ENCODE results near the gene NDUFA13.
A peak's percentile ranks its signal among the peaks of the same experiment; 100 is the strongest.

Gene NDUFA13

GRCh38 chr19:19485998-19486290 is 30.1 kb upstream of the NDUFA13 start:
- POLR2A ChIA-PET: no interaction called here
- CTCF ChIA-PET: interaction anchor here (1.0 to 8.5 kb wide), 2 partner anchors 19 to 120 kb away, joined by 3 to 220 read pairs; no protein-coding TSS in a partner anchor
- DNase-seq (ENCODE audit: extremely low spot score): no peak

GRCh38 chr19:19486343-19487076 is 29.5 kb upstream of the NDUFA13 start:
- TF ChIP-seq CTCF (IDR thresholded peaks at IDR 0.05; ENCODE audit: control extremely low read depth, extremely low read depth, low read depth, missing control alignments): no peak
- CTCF ChIA-PET: interaction anchor here (0.9 to 8.5 kb wide), 4 partner anchors 8 to 121 kb away, joined by 3 to 220 read pairs (median 4); partner anchors contain the start of gene GATAD2A
- POLR2A ChIA-PET: no interaction called here
- no peak for DNase-seq (ENCODE audit: extremely low spot score)

More at GRCh38 chr19:19485998-19486290, 30.1 kb upstream of the NDUFA13 start:
- TF ChIP-seq CTCF (IDR thresholded peaks at IDR 0.05; ENCODE audit: control extremely low read depth, extremely low read depth, low read depth, missing control alignments): no peak

GRCh38 chr19:19487077-19487949 is 28.7 kb upstream of the NDUFA13 start:
- TF ChIP-seq CTCF (IDR thresholded peaks at IDR 0.05; ENCODE audit: control extremely low read depth, extremely low read depth, low read depth, missing control alignments): no peak
- POLR2A ChIA-PET: interaction anchor here (1.2 kb wide), 1 partner anchor 82 kb away, joined by 3 read pairs; the partner anchor contains the start of gene GATAD2A
- CTCF ChIA-PET: interaction anchor here (0.9 to 8.5 kb wide), 6 partner anchors 9 to 121 kb away, joined by 3 to 220 read pairs (median 4); partner anchors contain the start of gene GATAD2A
- DNase-seq (ENCODE audit: extremely low spot score): no peak

GRCh38 chr19:19487950-19488874 is 27.8 kb upstream of the NDUFA13 start:
- ChIA-PET POLR2A (interaction anchor here (1.2 kb wide), 1 partner anchor 83 kb away, joined by 3 read pairs; the partner anchor contains the start of gene GATAD2A), CTCF (interaction anchor here (0.9 to 8.5 kb wide), 11 partner anchors 8 to 133 kb away, joined by 3 to 220 read pairs (median 4); partner anchors contain the start of gene GATAD2A)
- DNase-seq (ENCODE audit: extremely low spot score): no peak
- TF ChIP-seq CTCF (IDR thresholded peaks at IDR 0.05; ENCODE audit: control extremely low read depth, extremely low read depth, low read depth, missing control alignments): no peak

GRCh38 chr19:19488875-19489690 is 26.9 kb upstream of the NDUFA13 start:
- no peak for TF ChIP-seq CTCF (IDR thresholded peaks at IDR 0.05; ENCODE audit: control extremely low read depth, extremely low read depth, low read depth, missing control alignments)
- ChIA-PET CTCF (interaction anchor here (1.0 to 8.5 kb wide), 22 partner anchors 9 to 346 kb away, joined by 3 to 220 read pairs (median 8); partner anchors contain the start of genes GATAD2A and GMIP), POLR2A (no interaction called here)
- DNase-seq (ENCODE audit: extremely low spot score): peak; percentile 67
